ENCODE measurements around the gene POLN.

The POLN gene

DNA sequence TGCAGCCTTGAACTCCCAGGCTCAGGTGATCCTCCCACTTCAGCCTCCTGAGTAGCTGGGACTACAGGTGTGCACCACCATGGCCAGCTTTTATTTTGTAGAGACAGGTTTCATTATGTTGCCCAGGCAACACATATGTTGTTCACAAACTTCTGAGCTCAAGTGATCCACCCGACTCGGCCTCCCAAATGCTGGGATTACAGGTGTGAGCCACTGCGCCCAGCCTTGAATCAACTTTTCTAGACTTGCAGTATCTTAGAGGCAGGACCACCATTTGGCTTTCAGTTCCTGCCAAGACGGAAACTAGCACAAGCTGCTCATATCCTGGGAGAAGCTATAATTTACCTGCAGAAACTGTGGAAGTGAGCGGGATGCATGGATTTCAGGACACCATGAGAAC lies 162.9 kb downstream of the POLN start:
- DNase-seq = no peak

DNA sequence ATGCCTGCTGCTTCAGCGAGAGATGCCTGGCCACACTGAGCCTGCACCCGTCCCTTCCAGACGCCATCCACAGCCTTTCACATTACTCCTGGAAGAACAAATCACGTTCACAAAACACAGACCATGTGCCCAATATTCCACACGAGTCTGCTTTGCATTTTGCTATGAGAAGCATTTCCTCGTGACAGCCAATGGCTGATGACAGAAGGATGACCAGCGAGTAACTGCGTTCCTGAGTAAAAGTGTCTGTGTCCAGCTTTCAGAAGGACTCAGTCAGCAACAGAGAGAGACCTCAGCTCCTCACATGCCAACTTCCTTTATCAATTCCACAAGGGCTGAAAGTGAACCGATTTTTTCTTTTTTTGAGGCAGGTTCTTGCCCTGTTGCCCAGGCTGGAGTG lies 163.3 kb downstream of the POLN start:
- DNase-seq = no peak

DNA sequence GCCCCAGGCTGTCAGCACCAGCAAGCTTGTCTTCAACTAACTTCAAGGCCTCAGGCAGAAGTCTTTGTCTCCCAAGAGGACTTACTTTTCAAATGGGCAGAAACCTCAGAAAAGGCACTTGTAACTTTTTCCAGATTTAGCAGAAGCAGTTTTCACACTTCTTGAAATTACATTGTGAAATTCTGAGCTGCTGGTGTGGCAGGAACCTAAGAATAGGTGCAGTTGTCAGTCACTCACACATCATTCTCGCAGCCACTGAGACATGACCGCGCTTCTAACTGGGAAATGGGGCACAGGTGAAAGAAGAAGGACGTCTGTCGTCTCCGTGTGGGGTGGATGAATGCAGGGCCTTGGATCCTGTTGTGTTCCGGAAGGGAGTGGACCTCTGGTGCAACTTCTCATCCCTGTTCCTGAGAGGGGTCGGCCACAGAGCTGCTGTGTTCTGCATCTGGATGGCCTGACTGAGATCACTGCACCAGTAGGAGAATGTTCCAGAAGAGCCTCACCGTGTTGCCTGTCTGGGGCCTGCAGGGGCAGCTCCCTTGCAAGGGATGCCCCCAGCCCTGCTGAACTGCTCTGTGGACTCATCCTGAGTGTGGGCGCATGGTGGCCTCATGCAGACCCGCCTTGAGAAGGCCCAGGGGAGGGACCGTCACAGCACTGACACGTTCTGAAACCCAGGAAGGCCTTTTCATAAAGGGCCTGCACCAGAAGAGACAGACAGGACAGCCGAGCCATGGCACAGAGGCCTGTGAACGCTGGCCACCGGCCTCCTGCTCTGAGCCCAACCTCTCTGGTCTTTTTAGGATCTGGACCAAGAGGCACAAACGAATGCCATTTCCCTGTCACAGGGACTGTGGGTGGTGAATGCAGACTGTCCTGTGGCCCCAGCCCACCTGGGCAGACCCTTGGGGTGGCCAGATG lies 164.1 kb downstream of the POLN start:
- DNase-seq = no peak

DNA sequence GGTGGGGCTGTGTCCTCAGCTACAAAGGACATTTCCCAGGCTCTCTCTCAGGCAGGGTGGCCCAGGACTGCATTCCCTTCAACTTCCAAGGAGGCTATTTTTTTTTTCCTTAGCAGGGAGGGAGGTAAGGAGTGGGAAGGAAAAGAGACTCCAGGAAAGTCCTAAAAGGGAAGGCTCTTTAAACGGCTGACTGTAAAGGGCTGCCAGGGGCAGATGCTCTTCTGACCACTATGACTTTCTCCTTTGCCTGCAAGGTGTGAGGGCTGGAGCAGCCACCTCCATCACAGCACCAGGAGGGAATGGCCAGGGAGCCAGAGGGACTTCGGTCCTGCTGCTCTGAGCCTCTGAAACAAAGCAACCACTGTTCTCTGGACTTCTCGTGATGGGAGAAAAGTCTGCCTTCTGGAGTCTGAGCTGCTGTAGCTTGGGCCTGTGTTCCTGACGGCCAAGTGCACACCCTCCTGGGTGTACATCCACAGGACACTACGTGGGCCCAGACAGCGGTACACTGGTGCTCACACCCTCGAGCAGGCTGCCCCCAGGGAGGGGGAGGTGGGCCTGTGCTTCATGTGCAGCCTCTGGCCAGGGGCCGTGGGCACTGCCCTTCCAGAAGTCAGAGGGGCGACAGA lies 164.9 kb downstream of the POLN start:
- no peak for DNase-seq

DNA sequence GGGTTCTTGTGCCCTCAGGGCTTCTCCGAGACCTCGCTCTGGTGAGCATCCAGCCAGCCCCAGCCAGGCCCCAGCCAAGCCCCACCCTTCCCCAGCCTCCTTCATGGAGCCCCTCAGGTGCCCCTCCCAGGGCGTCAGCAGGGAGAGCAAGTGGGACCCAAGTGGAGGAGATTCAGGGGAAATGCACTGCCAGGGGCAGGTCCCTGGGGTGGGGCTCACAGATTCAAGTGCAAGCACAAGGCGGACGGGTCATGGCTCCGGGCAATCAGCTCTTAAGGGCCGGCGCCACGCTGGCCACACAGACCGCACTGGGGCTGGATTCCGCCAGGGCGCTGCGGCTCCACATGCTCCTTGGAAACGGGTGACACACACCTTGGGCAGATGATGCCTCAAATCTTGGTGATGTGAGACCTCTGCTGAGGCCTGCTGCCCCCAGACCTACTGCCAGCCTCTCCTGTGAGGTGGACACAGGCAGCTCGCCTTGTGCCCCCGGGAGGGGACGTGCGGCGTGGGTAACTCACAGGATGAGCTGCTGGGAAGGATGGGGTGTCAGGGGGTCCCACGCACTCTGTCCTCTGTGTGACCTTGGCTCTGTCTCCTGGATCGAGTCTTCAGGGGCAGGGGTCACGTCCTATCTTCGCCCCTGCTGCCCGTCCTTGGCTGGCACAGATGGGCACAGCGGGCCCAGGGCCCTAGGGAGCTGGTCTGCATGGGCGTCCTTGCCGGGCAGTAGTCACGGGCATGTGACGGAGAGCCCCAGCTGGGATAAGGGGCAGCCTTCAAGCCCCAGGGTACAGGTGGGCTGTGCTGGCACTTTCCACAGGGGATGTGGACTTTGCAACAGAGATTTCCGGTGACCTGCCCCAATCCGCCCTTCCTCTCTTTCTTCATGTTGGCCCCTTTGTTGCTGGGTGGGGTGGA lies 165.7 kb downstream of the POLN start:
- no peak for DNase-seq

DNA sequence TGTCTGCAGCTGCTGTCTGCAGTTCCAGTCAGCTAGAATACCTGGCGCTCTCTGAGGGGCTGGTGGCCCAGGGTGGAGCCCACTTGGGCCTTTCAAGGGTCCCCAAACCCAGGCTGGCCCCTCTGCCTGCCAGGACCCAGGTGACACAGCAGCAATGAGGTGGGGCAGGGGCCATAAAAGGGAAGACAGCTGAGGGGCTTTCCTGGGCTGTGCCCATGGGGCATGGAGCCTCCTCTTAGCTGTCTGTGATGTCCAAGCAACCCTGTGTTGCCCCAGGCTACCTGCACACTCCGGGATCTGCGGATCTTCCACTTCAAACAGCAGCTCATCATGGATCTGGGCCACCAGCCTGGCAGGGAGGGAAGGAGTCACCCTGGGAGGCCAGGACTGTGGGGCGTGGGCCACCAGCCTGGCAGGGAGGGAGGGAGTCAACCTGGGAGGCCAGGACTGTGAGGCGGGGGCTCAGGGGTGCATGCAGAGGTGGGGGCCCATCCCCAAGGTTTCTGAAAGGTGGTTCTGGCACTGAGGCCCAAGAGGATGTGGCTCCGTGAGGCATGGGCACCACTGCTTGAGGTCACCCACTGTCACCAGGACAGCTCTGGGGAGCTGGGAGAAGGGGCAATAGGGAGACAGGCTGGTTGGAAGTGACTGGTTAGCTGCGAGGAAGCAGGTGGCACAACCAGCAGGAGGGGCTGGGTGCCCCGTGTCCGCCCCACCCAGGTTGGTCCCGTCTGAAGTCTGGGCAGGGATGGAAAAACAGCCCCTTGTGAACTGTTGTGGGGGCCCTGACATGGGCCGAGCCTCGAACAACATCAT lies 166.5 kb downstream of the POLN start:
- no peak for DNase-seq

DNA sequence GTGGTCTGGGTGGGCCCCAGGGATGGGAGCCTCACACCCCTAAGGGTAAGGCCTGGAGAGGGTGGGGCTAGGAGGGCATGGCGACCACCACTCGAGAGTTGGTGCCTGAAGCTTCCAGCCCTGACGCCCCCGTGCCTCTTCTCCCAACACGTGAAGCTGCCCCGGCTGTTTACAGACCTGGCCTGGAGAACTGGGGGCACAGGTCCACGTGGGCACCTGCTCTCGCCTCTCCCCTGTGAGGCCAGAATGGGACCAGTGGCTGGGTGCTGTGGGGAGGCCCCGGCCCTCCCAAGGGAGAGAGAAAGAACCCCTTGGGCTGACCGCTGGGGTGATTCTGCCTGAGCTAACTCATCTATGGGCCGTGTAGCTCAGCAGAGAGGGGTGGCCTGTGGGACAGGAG lies 167.3 kb downstream of the POLN start:
- DNase-seq = no peak

DNA sequence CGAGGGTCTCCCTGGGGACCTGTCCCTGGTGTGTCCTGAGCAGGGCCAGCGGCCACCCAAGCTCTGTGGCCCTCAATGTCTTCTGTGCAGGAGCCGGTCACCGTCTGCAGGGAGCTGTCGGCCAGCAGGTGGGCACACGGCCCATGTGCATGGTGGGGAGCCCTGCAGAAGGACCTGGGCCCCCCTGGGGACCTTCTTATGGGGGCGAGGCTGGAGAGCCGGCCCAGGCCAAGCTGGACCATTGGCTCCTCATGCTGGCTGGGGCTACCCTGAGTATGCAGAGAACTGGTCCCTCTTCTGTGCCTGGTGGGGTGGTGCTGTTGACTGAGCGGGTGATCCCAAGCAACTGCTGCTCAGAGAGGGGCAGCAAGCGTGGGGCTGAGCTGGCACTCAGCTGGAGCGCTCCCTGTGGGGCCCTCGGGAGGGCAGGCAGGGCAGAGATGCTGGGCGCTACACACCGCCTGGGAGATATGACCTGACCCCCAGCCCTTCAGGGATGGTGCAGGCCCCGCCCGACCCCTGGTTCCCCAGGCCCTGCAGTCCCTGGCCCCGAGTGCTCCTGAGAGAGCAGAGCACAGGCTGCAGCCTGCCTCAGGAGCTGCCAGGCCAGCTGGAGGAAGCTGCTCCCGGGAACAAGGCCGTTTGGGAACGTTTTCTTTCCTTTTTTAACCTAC lies 168.0 kb downstream of the POLN start:
- DNase-seq = no peak

DNA sequence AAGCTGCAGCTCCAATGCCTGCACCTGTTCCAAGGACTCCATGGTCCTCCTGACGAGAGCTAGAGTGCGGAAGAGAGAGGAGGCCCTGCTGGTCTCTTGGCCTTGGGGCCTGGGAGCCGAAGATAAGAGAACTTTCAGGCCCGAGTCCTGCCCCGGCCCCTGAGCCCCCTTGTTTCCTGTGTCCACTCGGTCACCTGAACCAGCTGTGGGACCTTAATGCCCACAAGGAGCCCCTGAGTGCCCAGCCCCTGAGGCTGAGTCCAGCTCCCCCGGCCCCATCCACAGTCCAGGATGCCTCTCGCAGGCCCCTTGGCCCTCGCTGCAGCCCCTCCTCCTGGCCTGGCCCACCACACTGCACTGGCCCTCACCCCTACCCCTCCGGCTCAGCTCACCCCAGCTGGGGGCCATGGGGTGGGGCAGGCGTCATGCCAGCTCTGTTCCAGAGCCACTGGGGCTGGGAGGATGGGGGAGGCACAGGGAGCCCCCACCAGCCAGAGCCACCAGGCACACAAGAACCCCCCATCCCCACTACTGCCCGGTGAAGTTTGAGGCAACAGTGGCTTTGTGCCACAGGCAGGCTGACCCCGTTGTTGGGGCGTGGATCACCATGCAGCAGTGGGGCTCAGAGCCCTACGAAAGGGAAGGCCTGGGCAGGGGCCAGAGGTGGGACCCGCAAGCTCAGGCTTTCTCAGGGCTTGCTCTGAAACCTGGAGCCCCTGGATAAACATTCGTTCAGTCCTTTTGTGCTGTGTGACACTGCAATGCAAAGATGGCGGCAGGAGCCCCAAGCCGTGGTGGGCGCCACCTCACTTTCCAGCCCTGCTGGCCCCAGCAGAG lies 168.7 kb downstream of the POLN start:
- no peak for DNase-seq

DNA sequence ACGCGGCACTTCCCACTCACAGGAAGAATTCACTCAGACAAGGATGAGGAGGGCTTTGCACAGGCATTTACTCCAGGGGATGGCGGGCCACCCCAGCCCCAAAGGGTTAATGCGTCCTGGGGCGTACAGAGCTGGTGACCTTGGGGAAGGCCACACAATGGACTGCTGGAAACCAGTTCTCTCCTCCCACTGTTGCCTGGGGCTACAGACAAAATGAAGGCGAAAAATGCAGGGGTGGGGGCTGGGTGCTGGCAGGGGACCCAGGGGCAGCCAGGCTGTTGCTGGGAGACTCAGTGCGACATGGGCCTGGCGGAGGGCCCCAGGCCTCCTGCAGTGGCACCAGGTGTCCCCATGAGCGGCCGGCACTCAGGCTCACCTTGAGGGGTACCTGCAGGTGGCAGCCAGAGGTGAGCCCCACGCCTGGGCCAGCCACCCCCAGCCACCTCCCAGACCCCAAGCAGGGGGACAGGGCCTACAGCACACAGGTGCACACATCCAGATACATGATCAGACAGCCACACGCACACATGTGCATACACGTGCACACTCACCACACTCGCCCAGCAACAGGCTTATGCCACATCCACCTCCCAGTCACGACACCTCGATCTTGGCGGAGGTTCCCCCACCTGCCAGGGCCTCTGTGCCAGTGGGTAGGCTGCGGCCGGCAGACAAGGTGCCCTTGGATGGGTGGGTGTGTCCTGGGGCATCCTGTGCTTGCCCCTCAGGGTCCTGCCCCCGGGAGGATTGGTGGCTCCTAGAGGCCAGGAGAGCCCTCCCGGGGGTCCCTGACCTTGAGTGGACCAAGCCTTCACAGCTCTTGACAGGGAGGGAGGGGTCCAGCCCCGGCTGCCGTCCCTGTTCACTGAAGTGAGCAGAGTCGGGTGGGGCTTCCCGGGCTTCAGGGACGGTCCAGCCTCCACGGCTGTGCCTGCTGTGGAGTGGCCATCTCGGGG lies 169.7 kb downstream of the POLN start:
- no peak for DNase-seq

DNA sequence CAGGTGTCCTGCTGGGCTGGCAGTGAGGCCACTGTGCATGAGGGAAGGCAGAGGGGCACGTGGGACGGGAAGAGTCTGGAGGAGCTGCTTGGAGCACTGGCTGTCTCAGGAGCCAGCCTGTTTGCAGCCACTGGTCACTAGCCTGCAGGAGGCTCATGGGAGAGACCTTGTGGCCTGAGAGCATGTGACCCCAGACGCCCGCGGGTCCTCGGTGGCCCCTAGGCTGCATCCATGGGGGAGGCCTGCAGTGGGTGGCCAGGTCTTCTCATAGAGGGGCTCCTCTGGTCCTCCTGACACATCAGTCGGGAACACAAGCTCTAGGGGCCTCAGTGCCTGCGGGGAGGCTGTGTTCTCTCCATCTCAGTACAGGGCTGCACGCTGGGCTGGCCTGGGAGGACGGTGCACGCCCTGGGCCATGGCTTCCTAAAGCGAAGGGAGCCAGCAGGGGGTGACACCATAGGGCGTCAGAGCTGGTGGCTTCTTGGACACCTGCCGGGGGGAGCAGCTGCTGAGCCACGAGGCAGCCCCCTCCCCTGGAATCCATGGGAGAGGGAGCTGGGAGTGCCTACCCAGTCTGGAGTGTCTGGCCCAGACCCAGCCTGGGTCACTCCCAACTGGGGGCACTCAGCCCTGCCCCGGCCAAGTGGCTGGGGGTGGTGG lies 170.5 kb downstream of the POLN start:
- DNase-seq = no peak

DNA sequence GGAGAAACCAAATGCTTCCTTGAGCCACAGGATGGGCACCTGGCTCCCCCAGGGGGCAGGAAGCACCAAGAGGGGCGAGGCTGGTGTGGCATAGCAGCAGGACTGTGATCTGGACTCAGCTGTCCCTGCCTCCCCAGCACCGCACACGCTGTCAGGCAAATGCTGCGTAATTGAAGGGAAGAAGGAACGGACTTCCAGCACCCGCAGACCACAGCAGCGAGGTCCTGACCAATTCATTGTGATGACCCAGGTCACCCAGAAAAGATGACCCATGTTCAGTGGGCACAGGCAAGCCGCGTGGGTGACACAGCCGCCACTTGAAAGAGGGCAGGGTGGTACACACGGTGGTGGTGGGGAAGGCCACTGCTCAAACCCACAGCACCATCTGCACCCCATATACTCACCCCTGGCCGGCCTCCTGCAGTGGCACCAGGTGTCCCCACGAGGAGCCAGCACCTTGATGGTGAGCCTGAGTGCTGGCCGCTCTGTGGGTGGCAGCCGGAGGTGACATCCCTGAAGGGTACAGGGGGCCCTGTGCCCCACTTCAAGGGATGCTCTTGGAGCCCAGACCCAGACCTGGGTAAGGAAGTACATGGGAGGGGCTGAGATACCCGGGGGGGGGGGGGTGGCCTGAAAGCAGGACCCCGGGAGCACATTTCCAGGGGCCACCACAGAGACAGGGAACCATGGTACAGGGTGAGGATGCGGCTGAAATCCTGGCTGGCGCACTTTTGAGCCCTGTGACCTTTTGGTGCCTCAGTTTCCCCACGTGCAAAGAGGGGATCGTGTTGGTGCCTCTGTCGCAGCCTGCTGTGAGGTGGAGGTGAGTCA lies 171.3 kb downstream of the POLN start:
- no peak for DNase-seq

DNA sequence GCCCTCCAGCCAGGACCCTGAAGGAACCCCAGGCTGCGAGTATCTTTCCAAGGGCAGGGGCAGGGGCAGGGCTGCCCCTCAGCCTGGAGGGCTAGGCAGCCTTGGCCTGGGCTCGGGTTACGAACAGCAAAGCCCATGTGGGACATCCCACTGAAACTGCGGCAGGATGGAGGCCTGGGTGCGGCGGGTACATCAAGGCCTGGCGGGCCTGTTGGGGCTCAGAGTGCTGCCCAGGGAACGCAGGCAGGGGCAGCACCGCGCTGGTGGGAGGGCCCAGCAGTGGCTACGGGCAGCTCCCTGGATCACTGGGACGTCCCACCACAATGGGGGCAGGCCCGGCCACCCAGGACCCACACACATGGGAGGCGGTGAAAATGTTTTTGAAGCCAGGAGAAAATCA lies 171.9 kb downstream of the POLN start:
- DNase-seq = no peak

DNA sequence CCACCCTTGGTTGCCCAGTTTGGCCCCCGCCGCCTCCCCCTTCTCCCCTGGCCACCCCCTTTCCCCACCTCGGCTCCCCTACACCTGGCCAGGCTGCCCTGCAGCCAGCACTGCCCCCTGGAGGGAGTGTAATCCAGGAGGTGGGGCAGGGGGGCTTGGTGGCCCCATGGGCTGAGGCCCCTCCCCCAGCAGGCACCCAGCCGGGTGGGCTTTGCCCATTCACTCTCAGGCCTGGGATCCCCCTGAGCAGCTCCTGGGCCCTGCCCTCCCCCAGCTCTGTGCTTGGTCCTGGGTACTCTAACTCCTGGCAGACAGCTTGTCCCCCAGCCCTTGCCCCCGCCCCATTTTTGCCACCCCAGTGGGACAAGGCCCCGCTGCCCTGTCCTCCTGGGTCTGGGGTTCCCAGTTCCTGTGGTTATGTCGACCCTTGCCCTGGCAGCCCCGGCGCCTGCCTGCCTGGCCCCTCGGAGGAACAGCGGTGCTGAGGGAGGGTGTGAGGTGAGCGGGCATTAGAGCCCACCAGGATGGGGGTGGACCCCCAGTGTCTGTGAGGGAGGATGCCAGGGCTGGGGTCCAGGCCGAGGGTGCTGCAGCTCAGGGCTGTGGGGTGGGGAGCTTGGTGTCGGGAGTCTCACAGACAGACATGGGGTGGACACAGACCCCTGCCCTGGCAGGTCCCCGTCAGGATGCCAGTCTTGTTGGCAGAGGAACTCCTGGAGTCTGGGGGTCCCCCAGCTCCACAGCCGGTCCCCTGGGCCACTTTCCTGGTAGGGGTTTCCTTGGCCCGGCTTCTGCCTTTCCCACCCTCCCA lies 172.6 kb downstream of the POLN start:
- DNase-seq = no peak

DNA sequence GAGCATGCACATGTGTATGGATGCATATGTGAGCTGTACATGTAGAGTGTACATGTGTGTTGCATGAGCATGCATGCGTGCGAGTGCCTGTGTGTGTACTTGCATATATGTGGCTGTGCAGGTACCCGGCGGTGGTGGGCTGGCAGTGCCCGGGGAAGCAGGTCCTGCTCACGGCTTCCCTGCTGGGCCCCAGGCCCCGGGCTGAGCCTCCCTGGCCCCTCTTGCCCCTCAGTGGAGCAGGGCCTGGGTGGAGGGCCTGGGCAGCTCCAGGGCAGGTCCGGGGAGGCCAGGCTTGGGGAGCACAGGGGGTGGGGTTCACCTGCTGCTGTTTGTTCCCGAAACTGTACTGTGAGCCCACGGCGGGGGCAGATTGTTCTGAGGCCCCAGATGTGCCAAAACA lies 173.4 kb downstream of the POLN start:
- no peak for DNase-seq

DNA sequence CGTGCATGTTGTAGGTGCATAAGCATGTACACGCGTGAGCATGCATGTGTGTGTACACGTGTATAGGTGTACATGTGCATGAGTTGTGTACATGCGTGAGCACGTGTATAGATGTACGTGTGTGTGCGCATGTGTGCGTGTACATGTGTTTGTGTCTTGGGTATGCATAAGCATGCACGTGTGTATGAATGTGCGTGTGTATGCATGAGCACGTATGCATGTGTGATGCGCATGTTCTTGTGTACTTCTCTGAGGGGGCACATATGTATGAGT lies 173.8 kb downstream of the POLN start:
- DNase-seq = no peak

DNA sequence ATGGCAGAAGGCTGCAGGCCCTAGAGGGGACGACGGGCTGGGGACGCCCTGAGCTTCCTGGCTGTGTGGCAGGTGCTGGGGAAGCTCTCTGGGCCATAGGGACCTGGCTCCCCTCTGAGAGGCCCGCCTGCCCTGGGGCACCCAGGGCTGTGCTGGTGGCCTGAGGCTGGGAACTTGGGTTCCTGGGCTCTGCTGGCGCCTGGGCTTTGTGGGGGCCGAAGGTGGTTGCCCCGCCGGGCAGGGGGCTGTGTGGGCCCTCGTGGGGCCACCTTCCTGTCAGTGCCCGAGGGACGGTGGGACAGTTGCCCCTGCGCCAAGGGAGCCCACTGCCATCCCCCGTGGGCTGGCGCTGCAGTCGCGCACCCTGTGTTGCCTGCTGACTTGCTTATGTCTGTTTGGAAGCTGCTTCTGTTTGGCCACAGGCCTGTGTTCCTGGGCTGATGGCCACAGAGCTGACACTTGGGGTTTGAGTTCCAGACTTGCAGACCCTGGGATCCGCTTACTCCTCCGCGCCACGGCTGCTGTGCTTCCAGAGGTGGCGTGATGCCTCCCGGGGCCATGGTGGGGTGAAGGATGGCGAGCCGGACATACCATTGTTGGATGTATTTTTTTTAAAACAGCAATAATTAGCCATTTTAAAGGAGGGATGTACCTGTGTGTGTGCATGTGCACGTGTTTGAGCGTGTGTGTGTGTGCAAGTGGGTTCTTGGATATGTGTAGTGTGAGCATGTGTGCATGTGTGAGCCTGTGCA lies 174.3 kb downstream of the POLN start:
- DNase-seq = no peak

Measured in stimulated activated CD4-positive, alpha-beta T cell treated with anti-CD3 and anti-CD28 coated beads, Interleukin-4, amount 100 ng/mL, for 1 hour (primary cell).